Hypothalamus (tissue), 51 donors: ENCODE measurements around the gene PPRC1.

Experiments
- DNase-seq, 51 donors: peaks; one replicate each; lab custom pipeline; 2025; lab: John Stamatoyannopoulos, UW

Gene PPRC1

GRCh38 chr10:102116656-102117055 is 16.2 kb upstream of the PPRC1 start:
- DNase-seq, result no peak

DNA sequence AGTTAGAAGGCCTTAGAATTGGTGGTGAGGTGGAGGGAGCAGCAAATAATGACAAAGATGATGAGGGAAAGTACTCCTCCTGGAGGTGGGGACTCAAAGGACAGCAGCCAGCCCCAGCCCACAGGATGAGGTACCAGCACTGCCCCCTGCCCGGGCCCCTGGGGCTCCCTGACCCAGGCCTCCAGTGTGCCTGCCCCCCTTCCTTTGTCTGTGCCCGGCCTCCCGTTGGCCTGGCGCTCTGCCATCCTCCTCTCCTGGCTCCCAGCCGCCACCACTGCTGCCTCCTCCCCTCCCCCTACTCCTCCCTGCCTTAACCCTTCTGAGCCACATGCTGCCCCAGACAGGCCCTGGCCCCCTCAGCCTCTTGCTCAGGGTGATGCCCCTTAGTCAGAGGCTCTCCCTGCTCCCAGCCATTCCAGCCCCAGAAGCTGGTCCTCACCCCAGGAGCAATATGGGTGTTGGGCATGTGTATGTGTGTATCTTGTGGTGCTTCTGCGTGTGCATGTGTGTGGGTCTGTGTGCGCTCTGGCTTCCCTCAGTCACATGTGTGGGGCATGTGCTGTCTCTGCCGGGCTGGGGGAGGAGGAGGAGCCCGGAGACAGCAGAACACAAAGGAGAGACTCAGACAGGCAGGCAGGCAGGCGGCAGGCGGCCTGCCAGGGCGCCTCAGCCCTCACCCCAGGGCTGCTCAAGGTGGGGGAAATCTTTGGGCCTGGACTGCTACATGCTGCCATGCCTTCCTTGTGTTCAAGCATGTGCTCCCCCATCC is 15.3 kb upstream of the PPRC1 start:
- DNase-seq, result peak; percentile 10 to 94 (median 83)

GRCh38 chr10:102118867-102119266 is 14.0 kb upstream of the PPRC1 start:
- peak in 28 of 51 donors; percentile 8 to 71 (median 26) for DNase-seq

- DNase-seq, result peak in 42 of 51 donors; percentile 4 to 70 (median 39)
These were observed 13.3 kb upstream of the PPRC1 start for GRCh38 chr10:102119417-102120141.

DNA sequence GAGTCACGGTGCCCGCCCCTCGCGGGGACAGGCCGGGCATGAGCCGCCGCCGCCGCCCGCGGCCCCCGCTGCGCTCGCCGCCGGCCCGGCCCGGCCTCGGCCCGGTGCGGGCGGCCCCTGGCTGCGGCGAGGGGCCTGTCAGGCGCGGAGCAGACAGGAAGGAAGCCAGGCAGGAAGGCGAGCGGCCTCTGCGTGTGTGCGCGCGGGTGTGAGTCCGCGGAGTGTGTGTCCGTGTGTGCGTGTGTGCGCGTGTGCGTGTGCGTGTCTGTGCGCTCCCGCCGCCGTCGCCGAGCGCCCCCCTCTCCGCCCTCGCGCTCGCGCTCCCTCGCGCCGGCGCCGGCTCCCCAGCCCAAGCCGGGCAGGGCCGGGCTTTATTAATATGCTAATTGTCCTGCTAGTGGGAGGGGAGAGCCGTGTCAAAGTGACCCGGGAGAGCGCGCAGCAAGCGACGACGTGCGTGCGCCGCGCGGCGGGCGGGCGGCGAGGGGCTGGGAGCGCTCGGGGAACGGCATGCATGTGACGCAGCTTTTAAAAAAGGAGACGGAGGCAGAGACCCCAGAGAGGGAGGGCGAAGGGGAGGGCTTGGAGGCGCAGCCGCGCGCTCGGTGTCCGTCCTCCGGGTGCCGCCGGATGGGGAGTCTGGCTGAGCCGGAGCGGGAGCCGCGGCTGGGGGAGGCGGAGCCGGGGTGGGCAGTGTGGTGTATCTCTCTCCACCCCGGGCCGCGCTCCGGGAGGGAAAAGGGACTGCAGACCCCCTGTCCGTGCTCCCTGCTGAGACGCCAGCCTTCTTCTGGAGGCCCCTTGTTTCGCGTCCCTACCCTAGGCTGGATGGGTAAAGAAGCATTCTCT is 12.5 kb upstream of the PPRC1 start, which contains the start of gene LDB1:
Gene LDB1, minus strand, starts transcription at position 227 of the 849 bp plus-strand sequence. CDS start 258 bp downstream, outside the sequence.
- DNase-seq, result peak; percentile 35 to 90 (median 79)

- peak in 38 of 51 donors; percentile 7 to 74 (median 43) for DNase-seq
These were observed 11.7 kb upstream of the PPRC1 start for GRCh38 chr10:102120991-102121738.

DNA sequence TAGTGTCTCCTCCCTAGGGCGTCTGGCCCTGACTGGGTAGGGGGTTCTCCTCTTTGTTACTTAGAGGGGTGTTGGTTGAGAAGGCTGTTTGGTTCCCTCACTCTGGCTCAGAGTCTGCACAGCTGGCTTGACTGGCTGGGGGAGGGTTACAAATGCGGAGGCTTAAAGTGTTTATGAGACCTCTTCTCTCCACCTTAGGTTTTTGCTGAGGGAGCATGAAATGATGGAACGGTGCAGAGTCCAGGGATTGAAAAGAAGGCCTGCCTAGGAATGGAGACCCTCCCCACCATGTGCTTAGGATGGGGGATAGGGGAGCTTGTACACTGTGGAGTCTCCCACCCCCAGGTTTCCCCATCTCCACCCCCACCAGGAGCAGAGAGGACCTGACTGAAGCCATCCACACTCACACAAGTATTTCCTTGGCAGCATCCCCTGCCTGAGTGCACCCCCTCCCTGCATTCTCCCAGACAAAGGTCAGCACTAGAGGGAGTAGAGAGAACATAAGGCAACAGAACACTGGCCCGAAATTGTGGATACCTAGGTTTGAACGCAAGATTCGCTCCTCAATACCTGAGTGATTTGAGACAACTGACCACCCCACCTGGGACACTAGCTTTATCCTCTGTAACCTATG is 11.0 kb upstream of the PPRC1 start:
- DNase-seq, result peak in 5 of 51 donors; percentile 4 to 35 (median 7)

GRCh38 chr10:102122450-102122849 is 10.4 kb upstream of the PPRC1 start:
- no peak for DNase-seq

- no peak for DNase-seq
These were observed 9.6 kb upstream of the PPRC1 start for GRCh38 chr10:102123223-102123622.

- DNase-seq, result no peak
These were observed 1.3 kb upstream of the PPRC1 start for GRCh38 chr10:102131286-102132170.

- no peak for DNase-seq
These were observed 662 bp upstream of the PPRC1 start for GRCh38 chr10:102132193-102132562.

GRCh38 chr10:102133373-102134195 is 744 bp downstream of the PPRC1 start:
- DNase-seq, result peak in 50 of 51 donors; percentile 38 to 86 (median 75)

- DNase-seq, result no peak
These were observed 1.6 kb downstream of the PPRC1 start for GRCh38 chr10:102134416-102134815.

DNA sequence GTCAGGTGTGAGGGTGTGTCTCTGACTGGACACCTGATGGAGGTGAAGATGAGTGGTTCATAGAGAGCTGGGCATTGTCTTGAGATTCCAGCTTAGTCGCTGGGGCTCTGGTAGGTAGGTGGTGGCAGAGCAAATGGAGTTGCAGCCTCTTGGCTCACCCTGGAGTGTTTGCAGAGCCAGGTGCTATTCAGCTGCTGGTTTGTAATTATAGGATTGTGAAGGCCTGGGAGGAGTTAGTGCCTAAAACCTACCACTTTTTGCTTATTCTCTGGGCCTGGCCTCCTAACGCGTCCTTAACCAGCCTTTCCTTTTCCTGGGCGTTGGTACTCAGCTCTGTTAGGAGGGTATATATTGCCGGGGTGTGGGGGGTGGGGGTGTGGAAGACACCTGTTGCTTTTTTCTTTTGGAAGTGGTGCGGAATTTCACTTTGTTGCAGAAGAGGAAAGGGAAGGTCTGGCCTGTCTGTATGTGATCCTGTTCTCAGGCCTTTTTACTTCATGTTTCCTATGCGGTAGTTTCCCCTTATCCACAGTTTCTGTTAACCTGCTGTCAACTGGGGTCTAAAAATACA is 3.2 kb downstream of the PPRC1 start:
- no peak for DNase-seq

GRCh38 chr10:102139281-102140110 is 6.7 kb downstream of the PPRC1 start:
- DNase-seq, result no peak

GRCh38 chr10:102140218-102140617 is 7.4 kb downstream of the PPRC1 start:
- no peak for DNase-seq
